ENCODE results near the gene FGF12. TPM values are rescaled to one million over a fixed set of nuclear protein-coding genes. Genes with fewer than 3 reads are reported as not detected.

Gene FGF12
- total RNA-seq, 8 experiments from 2014 or later, result 8.2 to 173 (median 21.6) TPM

GRCh38 chr3:192445770-192446644 is 281.3 kb downstream of the FGF12 start:
- Histone ChIP-seq H3K4me1 (replicated peaks in 1 of 2) (peaks cover 21 to 26% of the 10 kb centered on the region in 2 donors), H3K27ac (no peak overlapping the region), H3K4me3 (no peak overlapping the region)
- peak; percentile 37 to 88 (median 77) for ATAC-seq (replicated peaks in 6 of 8)
- in situ Hi-C loops (cut with MboI; ENCODE audit: low pct_unique_long_range_greater_than_20kb in 2 of 9, low sequenced_read_pairs in 9 of 9, unreplicated experiment in 9 of 9), result loop anchor here in 8 of 9 experiments (10.0 to 25.0 kb wide), 4 partner anchors 259 to 1034 kb away; no protein-coding TSS in a partner anchor
- WGBS, 10 experiments, result 6 to 34% (median 25%) methylated on average over 3 to 10 of the region's 10 CpGs

DNA sequence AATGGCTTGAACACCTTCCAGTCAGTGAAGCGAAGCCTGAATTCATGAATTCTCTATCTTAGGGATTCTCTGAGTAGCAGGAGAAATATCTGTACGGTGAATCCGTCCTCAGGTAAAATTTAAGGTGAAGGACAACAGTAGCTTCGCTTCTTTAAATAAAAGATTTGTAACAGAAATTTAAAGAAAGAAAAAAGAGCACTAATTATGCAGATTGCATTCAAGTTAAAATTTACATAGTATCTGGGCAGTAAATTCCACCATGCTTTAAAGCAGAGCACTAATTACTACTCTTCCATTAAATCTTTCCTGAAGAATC is 282.6 kb downstream of the FGF12 start:
- Histone ChIP-seq H3K4me3 (no peak overlapping the region), H3K27ac (no peak overlapping the region), H3K4me1 (replicated peaks in 1 of 2) (peaks cover 21 to 26% of the 10 kb centered on the region in 2 donors)
- no peak for ATAC-seq (replicated peaks in 6 of 8)
- WGBS, 10 experiments, result 0 to 57% (median 25%) methylated on average over 2 to 4 of the region's 4 CpGs; no CpG with 5 or more reads in 3 of the 10 experiments
- in situ Hi-C loops (cut with MboI; ENCODE audit: low pct_unique_long_range_greater_than_20kb in 2 of 9, low sequenced_read_pairs in 9 of 9, unreplicated experiment in 9 of 9), result loop anchor here in 8 of 9 experiments (10.0 to 25.0 kb wide), 4 partner anchors 257 to 1032 kb away; no protein-coding TSS in a partner anchor

DNA sequence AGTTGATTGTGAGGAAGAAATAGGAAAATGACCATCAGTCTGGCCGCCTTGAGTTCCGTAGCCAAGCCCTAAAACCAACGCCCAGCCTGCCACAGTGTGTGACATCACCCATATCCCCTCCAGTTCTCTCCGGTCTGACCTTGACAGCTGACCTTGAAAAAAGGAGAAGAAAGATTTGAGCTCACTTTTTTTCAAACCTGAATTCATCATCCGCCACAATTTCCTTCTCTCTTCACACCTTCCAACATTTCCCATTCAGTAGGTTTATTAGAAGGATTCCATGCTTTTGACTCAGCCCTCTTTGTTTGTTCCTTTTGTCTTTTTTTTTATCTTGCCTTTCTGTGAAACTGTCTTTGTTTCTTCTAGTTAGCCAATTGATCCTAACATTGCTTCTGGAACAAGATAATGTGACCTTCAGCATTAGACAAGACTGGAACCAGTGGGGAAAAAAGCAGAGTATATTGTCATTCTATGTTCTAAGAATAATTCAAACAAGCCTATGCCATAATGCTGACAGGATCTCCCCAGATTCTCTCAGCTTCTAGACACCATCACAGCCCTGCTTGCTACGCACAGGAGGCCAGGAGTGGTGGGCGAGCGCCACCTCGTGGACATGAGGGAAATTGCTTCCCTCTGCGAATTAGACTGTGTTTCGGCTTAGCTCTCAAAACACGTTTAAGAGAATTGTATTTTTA is 283.1 kb downstream of the FGF12 start:
- Histone ChIP-seq H3K27ac (no peak overlapping the region), H3K4me1 (replicated peaks in 1 of 2) (peaks cover 21 to 26% of the 10 kb centered on the region in 2 donors), H3K4me3 (no peak overlapping the region)
- in situ Hi-C loops (cut with MboI; ENCODE audit: low pct_unique_long_range_greater_than_20kb in 2 of 9, low sequenced_read_pairs in 9 of 9, unreplicated experiment in 9 of 9), result loop anchor here in 8 of 9 experiments (10.0 to 25.0 kb wide), 4 partner anchors 257 to 1032 kb away; no protein-coding TSS in a partner anchor
- ATAC-seq (replicated peaks in 6 of 8), result peak; percentile 68 to 92 (median 87)
- 5 to 77% (median 39%) methylated on average over 2 to 8 of the region's 12 CpGs for WGBS, 10 experiments

DNA sequence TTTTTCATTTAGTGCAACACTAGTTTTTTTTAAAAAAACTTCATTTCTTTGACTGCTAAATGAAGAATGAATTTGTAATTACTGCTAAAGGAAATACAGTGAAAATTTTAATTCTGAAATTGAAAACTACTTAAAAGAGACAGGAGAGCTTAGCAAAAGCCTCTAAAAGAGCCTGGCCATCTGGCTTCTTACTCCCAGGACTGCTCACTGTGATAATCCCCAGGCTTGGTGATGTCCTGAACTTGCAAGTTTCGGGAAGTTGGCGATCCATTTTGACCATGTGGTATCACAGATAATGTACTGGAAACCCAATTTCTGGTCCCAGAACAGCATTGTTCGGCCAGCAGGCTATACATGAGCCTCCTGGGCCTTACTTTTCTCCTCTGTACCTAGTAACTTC is 292.1 kb downstream of the FGF12 start:
- Histone ChIP-seq H3K27ac (no peak overlapping the region), H3K4me3 (no peak overlapping the region), H3K4me1 (replicated peaks in 1 of 2) (no peaks in the 10 kb centered on the region)
- in situ Hi-C loops (cut with MboI; ENCODE audit: low pct_unique_long_range_greater_than_20kb in 2 of 9, low sequenced_read_pairs in 9 of 9, unreplicated experiment in 9 of 9), result loop anchor here in 6 of 9 experiments (10.0 to 25.0 kb wide), 4 partner anchors 248 to 1023 kb away; no protein-coding TSS in a partner anchor
- 28 to 100% (median 65%) methylated on average over 2 to 3 of the region's 3 CpGs; no CpG with 5 or more reads in 2 of the 10 experiments for WGBS, 10 experiments
- ATAC-seq (replicated peaks in 6 of 8), result no peak

- WGBS, 10 experiments, result 34 to 100% (median 80%) methylated on average over 1 to 2 of the region's 2 CpGs; no CpG with 5 or more reads in 3 of the 10 experiments
- Histone ChIP-seq H3K4me1 (replicated peaks in 1 of 2) (no peaks in the 10 kb centered on the region), H3K27ac (no peak overlapping the region), H3K4me3 (no peak overlapping the region)
- in situ Hi-C loops (cut with MboI; ENCODE audit: low pct_unique_long_range_greater_than_20kb in 2 of 9, low sequenced_read_pairs in 9 of 9, unreplicated experiment in 9 of 9), result loop anchor here in 6 of 9 experiments (10.0 to 25.0 kb wide), 4 partner anchors 247 to 1022 kb away; no protein-coding TSS in a partner anchor
- no peak for ATAC-seq (replicated peaks in 6 of 8)
These were observed 293.2 kb downstream of the FGF12 start for GRCh38 chr3:192434186-192434585.

- Histone ChIP-seq H3K27ac (no peak overlapping the region), H3K4me1 (replicated peaks in 1 of 2) (no peaks in the 10 kb centered on the region), H3K4me3 (no peak overlapping the region)
- WGBS, 10 experiments, result 12 to 100% (median 60%) methylated on average over 2 to 5 of the region's 5 CpGs; no CpG with 5 or more reads in 1 of the 10 experiments
- peak in 1 of 8 experiments; percentile 18 for ATAC-seq (replicated peaks in 6 of 8)
- in situ Hi-C loops (cut with MboI; ENCODE audit: low pct_unique_long_range_greater_than_20kb in 2 of 9, low sequenced_read_pairs in 9 of 9, unreplicated experiment in 9 of 9), result loop anchor here in 6 of 9 experiments (10.0 to 25.0 kb wide), 4 partner anchors 246 to 1021 kb away; no protein-coding TSS in a partner anchor
These were observed 293.6 kb downstream of the FGF12 start for GRCh38 chr3:192433704-192434103.

- H3K27ac ChIP-seq, result no peak overlapping the region
- peak in 4 of 8 experiments; percentile 16 to 36 (median 23) for ATAC-seq (replicated peaks in 6 of 8)
- WGBS, 10 experiments, result 13 to 100% (median 84%) methylated on average over 1 to 2 of the region's 2 CpGs; no CpG with 5 or more reads in 3 of the 10 experiments
- in situ Hi-C loops (cut with MboI; ENCODE audit: low pct_unique_long_range_greater_than_20kb in 2 of 9, low sequenced_read_pairs in 9 of 9, unreplicated experiment in 9 of 9), result no loop called here
- peaks cover 0 to 5% of the 10 kb centered on the region in 2 donors for H3K4me1 ChIP-seq (replicated peaks in 1 of 2)
- H3K4me3 ChIP-seq, result no peak overlapping the region
These were observed 304.4 kb downstream of the FGF12 start for GRCh38 chr3:192422997-192423342.

GRCh38 chr3:192422321-192422996 is 304.9 kb downstream of the FGF12 start:
- ATAC-seq (replicated peaks in 6 of 8), result peak in 2 of 8 experiments; percentile 61 to 73
- peaks cover 0 to 10% of the 10 kb centered on the region in 2 donors for H3K4me1 ChIP-seq (replicated peaks in 1 of 2)
- in situ Hi-C loops (cut with MboI; ENCODE audit: low pct_unique_long_range_greater_than_20kb in 2 of 9, low sequenced_read_pairs in 9 of 9, unreplicated experiment in 9 of 9), result no loop called here
- WGBS, 10 experiments, result 39 to 100% (median 88%) methylated on average over 1 to 2 of the region's 2 CpGs
- H3K27ac ChIP-seq, result no peak overlapping the region
- no peak overlapping the region for H3K4me3 ChIP-seq

DNA sequence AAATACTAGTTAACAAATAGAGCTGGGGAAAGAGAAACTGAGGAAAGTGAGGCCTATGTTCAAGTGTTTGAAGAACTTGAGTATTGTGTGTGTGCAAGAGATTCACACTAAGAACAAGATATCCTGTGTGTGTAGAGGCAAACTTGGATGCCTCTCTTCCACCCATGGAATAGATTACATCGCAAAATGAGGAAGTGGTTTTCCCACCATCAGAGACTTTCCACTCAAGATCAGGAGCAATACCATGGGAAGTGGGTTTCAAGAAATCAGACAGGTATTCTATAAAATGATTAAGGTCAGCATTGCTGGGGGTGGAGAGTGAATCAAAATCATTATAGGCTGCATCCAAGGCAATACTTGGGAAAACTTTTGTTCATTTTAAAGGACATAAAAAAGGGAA is 308.0 kb downstream of the FGF12 start:
- ATAC-seq (replicated peaks in 6 of 8), result no peak
- 40 to 100% (median 100%) methylated on average over 1 of the region's 1 CpG; no CpG with 5 or more reads in 3 of the 10 experiments for WGBS, 10 experiments
- no peak overlapping the region for H3K4me3 ChIP-seq
- H3K27ac ChIP-seq, result no peak overlapping the region
- H3K4me1 ChIP-seq (replicated peaks in 1 of 2), result peaks cover 0 to 16% of the 10 kb centered on the region in 2 donors
- in situ Hi-C loops (cut with MboI; ENCODE audit: low pct_unique_long_range_greater_than_20kb in 2 of 9, low sequenced_read_pairs in 9 of 9, unreplicated experiment in 9 of 9), result no loop called here

DNA sequence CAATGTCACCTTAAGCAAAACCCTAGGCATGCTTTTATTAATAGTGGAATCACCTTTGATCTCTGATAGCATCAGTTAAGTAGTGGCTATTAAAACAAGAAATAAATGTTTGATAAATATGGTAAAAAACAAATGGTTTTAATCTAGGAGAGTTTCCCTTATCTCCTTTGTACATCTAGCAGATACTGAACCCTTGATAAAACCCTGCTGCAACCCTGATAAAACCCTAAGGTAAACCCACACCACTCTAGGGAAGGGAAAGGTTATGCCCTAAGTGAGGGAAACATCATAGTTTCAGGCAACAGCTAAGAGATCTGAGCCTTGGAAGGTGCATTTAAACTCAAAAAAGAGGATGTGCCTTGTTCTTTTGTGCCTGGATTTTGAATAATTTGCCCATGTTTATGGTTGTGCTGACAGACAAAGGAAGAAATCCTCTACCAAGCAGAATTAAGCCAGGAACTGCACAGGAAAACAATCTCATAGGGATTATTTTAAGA is 309.7 kb downstream of the FGF12 start:
- Histone ChIP-seq H3K4me3 (no peak overlapping the region), H3K27ac (no peak overlapping the region), H3K4me1 (replicated peaks in 1 of 2) (peaks cover 0 to 21% of the 10 kb centered on the region in 2 donors)
- ATAC-seq (replicated peaks in 6 of 8), result no peak
- in situ Hi-C loops (cut with MboI; ENCODE audit: low pct_unique_long_range_greater_than_20kb in 2 of 9, low sequenced_read_pairs in 9 of 9, unreplicated experiment in 9 of 9), result no loop called here

DNA sequence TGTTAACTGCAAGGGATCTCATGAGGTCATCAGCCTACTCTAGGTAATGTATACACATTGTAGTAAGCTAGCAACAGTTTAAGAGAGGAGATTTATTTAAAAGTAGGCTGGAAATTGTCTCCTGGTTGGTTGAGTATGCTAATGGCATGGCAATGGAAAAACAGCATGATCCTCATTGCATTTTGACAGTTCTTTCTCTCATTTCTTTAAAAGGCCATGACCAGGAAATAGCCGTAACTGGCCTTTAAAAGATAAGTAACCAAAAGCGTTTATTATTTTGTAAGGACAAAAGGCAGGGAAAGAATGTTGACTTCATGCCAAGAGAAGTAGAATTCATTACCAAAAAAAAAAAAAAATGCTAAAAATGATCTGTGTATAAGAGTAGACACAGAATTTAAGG is 310.3 kb downstream of the FGF12 start:
- WGBS, 10 experiments, result 15 to 88% (median 56%) methylated on average over 2 of the region's 2 CpGs; no CpG with 5 or more reads in 1 of the 10 experiments
- ATAC-seq (replicated peaks in 6 of 8), result peak in 2 of 8 experiments; percentile 30 to 41
- Histone ChIP-seq H3K27ac (no peak overlapping the region), H3K4me3 (no peak overlapping the region), H3K4me1 (replicated peaks in 1 of 2) (peaks cover 0 to 21% of the 10 kb centered on the region in 2 donors)
- in situ Hi-C loops (cut with MboI; ENCODE audit: low pct_unique_long_range_greater_than_20kb in 2 of 9, low sequenced_read_pairs in 9 of 9, unreplicated experiment in 9 of 9), result no loop called here

- no peak overlapping the region for H3K4me3 ChIP-seq
- WGBS, 10 experiments, result 0 to 63% (median 50%) methylated on average over 1 to 2 of the region's 2 CpGs; no CpG with 5 or more reads in 3 of the 10 experiments
- H3K4me1 ChIP-seq (replicated peaks in 1 of 2), result peaks cover 3 to 21% of the 10 kb centered on the region in 2 donors
- in situ Hi-C loops (cut with MboI; ENCODE audit: low pct_unique_long_range_greater_than_20kb in 2 of 9, low sequenced_read_pairs in 9 of 9, unreplicated experiment in 9 of 9), result no loop called here
- peak in 2 of 8 experiments; percentile 26 to 36 for ATAC-seq (replicated peaks in 6 of 8)
- no peak overlapping the region for H3K27ac ChIP-seq
These were observed 313.9 kb downstream of the FGF12 start for GRCh38 chr3:192413461-192413860.

Measured in motor neuron (in vitro differentiated cells).